GM18517 (cell line): Measurements from ENCODE around the gene ATP6V1B1.

Experiments used
- ATAC-seq: cut with Tn5 transposase; IDR thresholded peaks from one replicate; pipeline ENCODE4 v1.9.1; 2021; ENCODE audit warnings: mild to moderate bottlenecking, moderate library complexity; ENCODE audit not compliant: unreplicated experiment

The ATP6V1B1 gene

GRCh38 chr2:70943205-70943871, 7.6 kb downstream of the ATP6V1B1 start:
- no peak for ATAC-seq

- no peak for ATAC-seq
Observed at GRCh38 chr2:70944111-70944690, 8.5 kb downstream of the ATP6V1B1 start.

GRCh38 chr2:70946832-70947442, 11.2 kb downstream of the ATP6V1B1 start:
- no peak for ATAC-seq

GRCh38 chr2:70947556-70948184, 12.0 kb downstream of the ATP6V1B1 start:
- ATAC-seq = no peak

GRCh38 chr2:70948337-70949003, 12.8 kb downstream of the ATP6V1B1 start:
- ATAC-seq = no peak

GRCh38 chr2:70949086-70949485, 13.4 kb downstream of the ATP6V1B1 start:
- no peak for ATAC-seq

- no peak for ATAC-seq
Observed at GRCh38 chr2:70954886-70955285, 19.2 kb downstream of the ATP6V1B1 start.

GRCh38 chr2:70956141-70956540, 20.4 kb downstream of the ATP6V1B1 start:
- no peak for ATAC-seq

GRCh38 chr2:70957798-70958197, 22.1 kb downstream of the ATP6V1B1 start:
- no peak for ATAC-seq

- ATAC-seq = no peak
Observed at GRCh38 chr2:70958759-70959158, 23.1 kb downstream of the ATP6V1B1 start.

GRCh38 chr2:70959271-70959761, 23.6 kb downstream of the ATP6V1B1 start:
- no peak for ATAC-seq

- no peak for ATAC-seq
Observed at GRCh38 chr2:70959851-70960832, 24.4 kb downstream of the ATP6V1B1 start.

GRCh38 chr2:70960833-70961647, 25.3 kb downstream of the ATP6V1B1 start:
- no peak for ATAC-seq

GRCh38 chr2:70961648-70961994, 25.9 kb downstream of the ATP6V1B1 start:
- no peak for ATAC-seq

GRCh38 chr2:70962211-70962884, 26.6 kb downstream of the ATP6V1B1 start:
- ATAC-seq = no peak

- no peak for ATAC-seq
Observed at GRCh38 chr2:70962885-70963878, 27.5 kb downstream of the ATP6V1B1 start.

- ATAC-seq = no peak
Observed at GRCh38 chr2:70964133-70964532, 28.4 kb downstream of the ATP6V1B1 start.
